NT2/D1 (cell line): ENCODE data around the gene CRAMP1.

Experiments
- YY1 ChIP-seq: IDR thresholded peaks from 2 replicates; pipeline ENCODE4 v1.6.1; 2011; ENCODE audit not compliant: insufficient read length, insufficient read depth
- ZNF274 ChIP-seq: IDR thresholded peaks from 2 replicates; pipeline ENCODE4 v1.6.1; 2011; ENCODE audit warnings: mild to moderate bottlenecking, low read depth, low read length

DNA sequence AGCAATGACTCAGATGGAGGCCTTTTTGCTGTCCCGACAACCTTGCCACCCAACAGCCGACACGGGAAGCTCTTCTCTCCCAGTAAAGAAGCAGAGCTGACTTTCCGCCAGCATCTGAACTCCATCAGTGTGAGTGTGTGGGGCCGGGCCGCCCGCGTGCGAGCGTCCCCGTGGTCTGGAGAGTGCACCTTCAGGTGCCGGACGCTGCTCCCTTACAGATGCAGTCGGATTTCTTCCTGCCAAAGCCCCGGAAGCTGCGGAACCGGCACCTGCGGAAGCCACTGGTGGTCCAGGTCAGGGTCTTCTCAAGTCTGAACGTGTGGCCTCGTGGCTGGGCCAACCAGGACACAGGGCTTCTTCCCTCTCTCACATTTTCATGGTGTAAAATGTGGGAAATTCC is 50.4 kb downstream of the CRAMP1 start:
- TF ChIP-seq ZNF274 (no peak), YY1 (no peak)
